GM10847 (cell line): Measurements from ENCODE around the gene SLC39A8.

Experiments
- POLR2A ChIP-seq: IDR thresholded peaks from 2 replicates; pipeline ENCODE4 v1.6.1; 2011; ENCODE audit not compliant: insufficient read length; ENCODE audit errors: extremely low read depth

SLC39A8 gene

GRCh38 chr4:102318105-102318504, 27.2 kb downstream of the SLC39A8 start:
- no peak for TF ChIP-seq POLR2A

GRCh38 chr4:102317459-102317858, 27.8 kb downstream of the SLC39A8 start:
- TF ChIP-seq POLR2A = no peak

- no peak for TF ChIP-seq POLR2A
These were observed 28.7 kb downstream of the SLC39A8 start for GRCh38 chr4:102316585-102316984.

- no peak for TF ChIP-seq POLR2A
These were observed 29.8 kb downstream of the SLC39A8 start for GRCh38 chr4:102315532-102315931.

GRCh38 chr4:102312417-102312816, 32.9 kb downstream of the SLC39A8 start:
- TF ChIP-seq POLR2A = no peak

GRCh38 chr4:102311912-102312311, 33.4 kb downstream of the SLC39A8 start:
- TF ChIP-seq POLR2A = no peak

- TF ChIP-seq POLR2A = no peak
These were observed 33.9 kb downstream of the SLC39A8 start for GRCh38 chr4:102311407-102311806.

- TF ChIP-seq POLR2A = no peak
These were observed 37.1 kb downstream of the SLC39A8 start for GRCh38 chr4:102308032-102308799.

GRCh38 chr4:102305666-102306065, 39.6 kb downstream of the SLC39A8 start:
- no peak for TF ChIP-seq POLR2A

- no peak for TF ChIP-seq POLR2A
These were observed 42.5 kb downstream of the SLC39A8 start for GRCh38 chr4:102302762-102303161.

- no peak for TF ChIP-seq POLR2A
These were observed 44.1 kb downstream of the SLC39A8 start for GRCh38 chr4:102301167-102301566.

GRCh38 chr4:102299354-102300107, 45.8 kb downstream of the SLC39A8 start:
- no peak for TF ChIP-seq POLR2A

GRCh38 chr4:102298716-102299115, 46.6 kb downstream of the SLC39A8 start:
- no peak for TF ChIP-seq POLR2A

GRCh38 chr4:102295153-102295862, 50.0 kb downstream of the SLC39A8 start:
- no peak for TF ChIP-seq POLR2A

- no peak for TF ChIP-seq POLR2A
These were observed 56.8 kb downstream of the SLC39A8 start for GRCh38 chr4:102288497-102288896.

GRCh38 chr4:102285831-102286230, 59.5 kb downstream of the SLC39A8 start:
- no peak for TF ChIP-seq POLR2A

- no peak for TF ChIP-seq POLR2A
These were observed 64.0 kb downstream of the SLC39A8 start for GRCh38 chr4:102281171-102281839.
